ENCODE data around the gene RBPMS2. TPM values are rescaled to one million over a fixed set of nuclear protein-coding genes. Genes with fewer than 3 reads are reported as not detected.

The RBPMS2 gene
- total and polyA plus RNA-seq, 2 of the 4 experiments (the other 2 are of a cell fraction), result 2.8 TPM; not detected in 1

Small RNAs within 50 kb of the gene (microRNA-seq; reads per million reads assigned to microRNA genes)
- gene AC100830.2 (ENCODE audit: insufficient read depth, insufficient read length) (not detected), gene MIR1272 (ENCODE audit: insufficient read depth in 1 of 2, insufficient read length in 1 of 2, unreplicated experiment in 1 of 2) (0 to 2.1 reads per million in 2 experiments)

Small RNAs within 50 kb of the gene (small RNA-seq; reads per million reads assigned to genes)
- gene AC100830.2, result 0 reads per million in 5 experiments
- 0 reads per million in 5 experiments for gene MIR1272

Other genes with a start within 250 kb of the RBPMS2 start
- 3.9 and 5.3 TPM in 2 replicates for gene PIF1, start 50.1 kb upstream of the RBPMS2 start, total RNA-seq (2012; rRNA removed)
- gene PIF1, start 50.1 kb upstream of the RBPMS2 start, polyA plus RNA-seq (2012; rRNA removed), result 19.2 and 19.9 TPM in 2 replicates
- gene PLEKHO2, start 66.3 kb upstream of the RBPMS2 start, total RNA-seq (2012; rRNA removed), result 18.6 and 19.0 TPM in 2 replicates
- 22.5 and 24.6 TPM in 2 replicates for gene PLEKHO2, start 66.3 kb upstream of the RBPMS2 start, polyA plus RNA-seq (2012; rRNA removed)
- gene ANKDD1A, start 136.3 kb upstream of the RBPMS2 start, total RNA-seq (2012; rRNA removed), result 2.8 and 3.6 TPM in 2 replicates
- gene ANKDD1A, start 136.3 kb upstream of the RBPMS2 start, polyA plus RNA-seq (2012; rRNA removed), result 3.0 and 4.9 TPM in 2 replicates
- 60.8 and 65.3 TPM in 2 replicates for gene SPG21, start 214.3 kb upstream of the RBPMS2 start, total RNA-seq (2012; rRNA removed)
- gene SPG21, start 214.3 kb upstream of the RBPMS2 start, polyA plus RNA-seq (2012; rRNA removed), result 51.6 and 59.9 TPM in 2 replicates

Data from IMR-90 (cell line).